Measurements from ENCODE around the gene ANO3. TPM values are rescaled to one million over a fixed set of nuclear protein-coding genes. Genes with fewer than 3 reads are reported as not detected.
"Not testable (repeated sequence)": the region's sequence is repeated elsewhere in the genome, so short reads cannot be mapped to it uniquely, and the experiment has no call there.

The ANO3 gene
- total RNA-seq = 2.1 TPM
- long read RNA-seq, partial matches to known transcripts = 1 of 1 reads
- long read RNA-seq, other reads (novel, unspliced or antisense) = 0 of 1 reads

GRCh38 chr11:26331911-26332571 lies at the start of gene ANO3:
Gene ANO3, plus strand, starts transcription at chr11:26332130. Its CDS starts 146 bp downstream, at chr11:26332276.
- no peak for DNase-seq (ENCODE audit: low spot score)

GRCh38 chr11:26283852-26284408 lies 48.0 kb upstream of the ANO3 start:
- no peak for DNase-seq (ENCODE audit: low spot score)

DNA sequence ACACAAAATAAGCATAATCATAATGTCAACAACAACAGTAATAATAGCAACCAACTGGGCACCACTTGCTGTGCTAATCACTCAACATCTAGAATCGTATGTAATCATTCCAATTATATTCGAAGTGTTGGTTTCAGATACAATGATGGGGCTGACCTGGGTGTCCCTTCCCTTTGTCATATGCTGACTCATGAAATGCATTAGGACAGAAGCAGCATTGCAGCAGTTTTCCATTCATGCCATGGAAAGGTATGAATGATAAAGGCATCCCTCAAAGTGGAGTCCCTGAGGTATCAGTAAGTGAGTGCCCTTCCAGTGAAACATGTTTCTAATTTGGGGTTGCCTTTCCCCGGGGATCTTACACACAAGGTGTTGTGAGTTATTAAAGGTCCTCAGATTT lies 46.3 kb upstream of the ANO3 start:
- no peak for DNase-seq (ENCODE audit: low spot score)

GRCh38 chr11:26286472-26287066 lies 45.4 kb upstream of the ANO3 start:
- DNase-seq (ENCODE audit: low spot score) = no peak

DNA sequence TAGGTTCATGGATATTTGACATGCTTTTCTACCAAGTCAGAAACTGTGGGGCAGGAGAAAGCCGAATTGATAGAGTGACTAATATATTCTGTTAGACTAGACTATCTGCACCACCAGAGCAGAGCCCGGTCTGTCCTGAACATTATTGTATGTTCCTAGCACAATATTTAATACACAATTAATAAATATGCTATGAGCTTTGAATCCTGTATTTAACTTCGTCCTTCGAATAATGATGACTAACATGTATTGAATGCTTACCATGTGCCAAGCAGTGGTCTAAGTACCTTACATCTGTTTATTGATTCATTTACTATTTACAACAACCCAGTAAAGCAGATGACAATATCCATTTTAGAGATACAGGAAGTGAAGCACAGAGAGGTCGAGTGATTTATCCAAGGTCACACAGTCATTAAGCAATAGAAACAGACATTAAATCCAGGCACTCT lies 44.8 kb upstream of the ANO3 start:
- no peak for DNase-seq (ENCODE audit: low spot score)

- no peak for DNase-seq (ENCODE audit: low spot score)
These were observed 34.5 kb upstream of the ANO3 start for GRCh38 chr11:26297189-26297975.

GRCh38 chr11:26316372-26316771 lies 15.6 kb upstream of the ANO3 start:
- not testable (repeated sequence) for DNase-seq (ENCODE audit: low spot score)

GRCh38 chr11:26319906-26320305 lies 12.0 kb upstream of the ANO3 start:
- DNase-seq (ENCODE audit: low spot score) = no peak

GRCh38 chr11:26321516-26321915 lies 10.4 kb upstream of the ANO3 start:
- no peak for DNase-seq (ENCODE audit: low spot score)

DNA sequence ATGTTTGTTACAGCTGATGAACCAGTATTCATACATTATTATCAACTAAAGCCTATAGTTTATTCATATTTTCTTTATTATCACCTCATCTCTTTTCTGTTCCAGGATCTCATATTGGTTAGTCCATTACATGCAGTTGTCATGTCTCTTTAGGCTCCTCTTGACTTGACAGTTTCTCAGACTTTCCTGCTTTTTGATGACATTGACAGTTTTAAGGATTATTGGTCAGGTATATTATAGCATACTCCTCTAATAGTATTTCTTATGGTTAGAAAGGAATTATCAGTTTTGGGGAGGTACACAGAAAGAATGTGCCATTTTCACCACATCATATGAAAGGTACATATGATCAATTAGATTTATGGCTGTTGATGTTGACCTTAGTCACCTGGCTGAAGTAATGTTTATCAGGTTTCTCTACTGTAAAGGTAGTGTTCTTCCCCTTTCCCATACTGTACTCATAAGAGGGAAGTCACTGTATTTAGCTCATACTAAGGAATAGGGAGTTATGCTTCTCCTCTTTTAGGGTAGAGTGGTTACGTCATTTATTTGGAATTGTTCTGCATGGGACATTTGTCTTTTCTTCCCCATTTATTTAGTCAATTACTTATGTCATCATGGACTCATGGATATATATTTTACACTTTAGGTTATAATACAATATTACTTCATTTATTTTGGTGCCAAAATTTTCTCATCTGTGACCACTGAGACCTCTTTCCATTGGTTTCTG lies 9.4 kb upstream of the ANO3 start:
- DNase-seq (ENCODE audit: low spot score) = no peak

DNA sequence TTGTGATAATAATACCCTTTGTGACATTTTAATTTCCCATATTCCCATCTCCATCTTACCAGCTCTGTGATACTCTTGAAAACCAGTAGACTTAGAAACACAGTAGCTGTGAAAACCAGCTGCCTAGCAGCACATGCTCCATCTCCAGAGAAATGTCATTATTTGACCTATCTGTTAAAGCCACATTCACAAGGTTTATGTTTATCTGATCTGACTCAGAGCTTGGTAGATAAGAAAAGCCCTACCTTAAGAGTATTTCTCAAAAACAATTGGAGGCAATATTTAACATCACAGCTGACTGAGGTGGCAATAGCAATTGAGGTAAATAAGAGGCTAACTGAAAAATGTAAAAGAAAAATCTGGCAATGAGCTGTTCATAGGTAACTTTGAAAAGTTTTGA lies 8.1 kb upstream of the ANO3 start:
- no peak for DNase-seq (ENCODE audit: low spot score)

GRCh38 chr11:26324270-26324669 lies 7.7 kb upstream of the ANO3 start:
- no peak for DNase-seq (ENCODE audit: low spot score)

DNA sequence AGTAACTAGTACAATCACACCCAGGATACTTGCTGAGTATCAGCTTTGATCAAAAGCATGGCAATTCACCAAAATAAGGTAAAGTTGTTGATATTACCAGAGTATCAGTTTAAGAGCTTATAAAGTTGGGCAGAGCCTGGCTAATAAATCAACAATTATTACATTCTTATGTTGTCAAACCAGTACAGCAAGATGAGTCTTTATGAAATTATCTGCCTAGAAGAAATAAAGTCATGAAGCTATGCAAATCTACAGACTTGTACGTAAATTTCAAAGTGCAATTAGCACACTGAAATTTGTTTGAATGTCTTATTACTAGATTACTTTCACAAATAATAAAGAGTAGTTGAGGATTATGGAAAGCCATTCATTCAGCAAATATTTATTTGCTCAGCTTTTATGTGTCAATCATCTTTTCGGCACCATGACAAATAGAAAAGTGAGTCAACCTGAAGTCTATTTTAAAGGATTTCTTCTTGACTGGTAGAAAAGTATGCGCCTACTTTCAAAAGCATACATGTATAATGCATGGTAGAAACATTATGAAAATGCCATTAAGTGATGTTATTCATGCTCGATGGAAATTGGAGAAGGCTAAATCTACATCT lies 5.0 kb upstream of the ANO3 start:
- no peak for DNase-seq (ENCODE audit: low spot score)

GRCh38 chr11:26329206-26329605 lies 2.7 kb upstream of the ANO3 start:
- DNase-seq (ENCODE audit: low spot score) = no peak

- DNase-seq (ENCODE audit: low spot score) = no peak
These were observed 1.7 kb upstream of the ANO3 start for GRCh38 chr11:26330262-26330661.

GRCh38 chr11:26332572-26332915 lies 614 bp downstream of the ANO3 start:
- DNase-seq (ENCODE audit: low spot score) = no peak

DNA sequence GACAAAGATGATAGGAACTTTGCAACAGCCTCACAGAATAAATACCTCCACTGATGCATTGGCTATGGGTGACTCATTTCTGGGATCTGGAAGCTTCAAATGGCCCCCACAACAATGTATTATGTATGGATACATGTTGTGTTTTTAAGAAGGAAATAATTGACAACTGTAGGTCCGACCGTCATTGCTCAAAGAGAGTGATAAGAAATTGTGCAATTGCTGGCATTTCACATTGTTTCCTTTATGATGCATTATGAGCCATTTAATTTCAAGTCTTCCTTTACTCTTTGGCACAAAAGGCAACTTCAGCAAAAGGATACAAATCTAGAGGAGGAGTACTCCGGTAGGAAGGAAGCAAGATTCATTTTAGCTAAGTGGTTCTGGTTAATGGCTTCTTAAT lies 2.0 kb downstream of the ANO3 start:
- no peak for DNase-seq (ENCODE audit: low spot score)

GRCh38 chr11:26335903-26336302 lies 4.0 kb downstream of the ANO3 start:
- DNase-seq (ENCODE audit: low spot score) = no peak

- DNase-seq (ENCODE audit: low spot score) = no peak
These were observed 12.7 kb downstream of the ANO3 start for GRCh38 chr11:26344647-26345046.

DNA sequence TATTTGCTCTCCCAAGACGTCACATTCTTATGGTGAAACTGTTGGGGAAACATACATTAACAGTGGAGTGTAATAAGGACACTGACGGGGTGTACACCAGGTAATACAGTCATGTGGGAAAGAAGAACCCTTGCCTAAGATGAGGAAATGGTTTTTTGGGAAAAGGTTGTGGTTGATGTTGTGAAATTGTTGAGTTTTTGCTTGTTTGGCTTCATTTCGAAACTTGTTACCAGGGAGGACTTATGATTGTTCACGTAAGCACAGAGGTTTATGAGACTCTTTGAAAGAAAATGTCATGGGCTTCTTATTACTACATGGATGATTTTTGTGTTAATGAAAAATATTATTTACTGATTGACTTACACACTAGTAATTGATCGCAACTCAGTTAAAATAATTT lies 16.8 kb downstream of the ANO3 start:
- no peak for DNase-seq (ENCODE audit: low spot score)

DNA sequence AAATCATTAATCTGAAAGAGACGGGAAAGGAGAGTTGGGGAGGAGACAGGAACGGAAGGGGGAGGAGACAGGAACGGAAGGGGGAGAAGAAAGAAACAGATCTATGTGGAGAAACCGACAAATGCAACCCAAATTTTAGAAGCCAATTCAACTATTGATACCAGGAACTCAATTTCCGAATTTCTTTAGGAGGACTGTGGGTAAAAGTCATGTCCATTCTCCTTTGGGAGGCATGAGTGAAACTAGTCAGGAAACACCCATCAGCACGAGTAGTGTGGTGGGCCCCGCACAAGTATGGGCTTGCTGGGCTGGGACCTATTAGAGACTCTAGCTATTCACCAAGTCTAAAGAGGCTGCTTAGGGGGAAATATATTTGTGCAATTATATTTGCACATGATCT lies 18.1 kb downstream of the ANO3 start:
- DNase-seq (ENCODE audit: low spot score) = no peak

All from mesenteric fat pad (tissue), 1 donor.